ENCODE data around the gene IL17RA.
"Not testable (repeated sequence)": the region's sequence is repeated elsewhere in the genome, so short reads cannot be mapped to it uniquely, and the experiment has no call there.

The IL17RA gene

GRCh38 chr22:17130199-17130598, 45.4 kb downstream of the IL17RA start:
- no peak for DNase-seq

DNA sequence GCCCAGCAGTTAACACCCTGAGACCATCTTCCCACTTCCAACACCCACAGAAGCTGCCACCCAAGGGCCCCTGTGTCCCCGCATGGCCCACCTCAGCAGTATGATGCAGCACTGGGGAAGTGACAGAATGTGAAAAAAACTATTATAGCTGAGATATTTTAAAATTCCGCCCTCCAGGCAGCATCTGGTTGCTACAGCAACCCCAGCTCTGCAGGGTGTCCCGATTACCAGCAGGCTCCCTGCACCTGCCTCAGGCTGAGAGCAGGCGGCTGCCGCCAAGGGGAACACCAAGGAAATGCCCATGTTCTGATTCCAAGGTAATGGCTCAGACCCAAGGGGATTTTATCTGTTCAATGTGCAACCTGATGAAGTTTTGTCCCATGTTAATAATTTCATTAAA, 46.9 kb downstream of the IL17RA start:
- DNase-seq = no peak

GRCh38 chr22:17132112-17132511, 47.3 kb downstream of the IL17RA start:
- no peak for DNase-seq

DNA sequence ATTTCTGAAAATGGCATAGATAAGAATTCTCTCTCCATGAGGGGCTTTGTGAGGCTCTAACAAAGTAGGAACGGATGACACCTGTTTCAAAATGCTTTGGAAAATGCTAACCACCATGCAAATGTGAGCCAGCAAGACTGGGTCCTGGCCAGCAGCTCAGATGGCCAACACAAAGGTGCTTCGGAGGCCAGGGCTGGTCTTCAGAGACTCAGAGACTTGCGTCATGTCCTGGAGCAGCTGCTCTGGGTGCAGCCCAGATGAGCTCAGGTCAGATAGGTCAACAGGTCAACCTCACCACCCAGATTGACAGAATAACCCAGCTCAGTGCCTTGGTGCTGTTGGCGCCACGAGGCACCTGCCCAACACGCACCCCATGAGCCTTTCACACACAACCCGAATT, 48.3 kb downstream of the IL17RA start:
- no peak for DNase-seq

DNA sequence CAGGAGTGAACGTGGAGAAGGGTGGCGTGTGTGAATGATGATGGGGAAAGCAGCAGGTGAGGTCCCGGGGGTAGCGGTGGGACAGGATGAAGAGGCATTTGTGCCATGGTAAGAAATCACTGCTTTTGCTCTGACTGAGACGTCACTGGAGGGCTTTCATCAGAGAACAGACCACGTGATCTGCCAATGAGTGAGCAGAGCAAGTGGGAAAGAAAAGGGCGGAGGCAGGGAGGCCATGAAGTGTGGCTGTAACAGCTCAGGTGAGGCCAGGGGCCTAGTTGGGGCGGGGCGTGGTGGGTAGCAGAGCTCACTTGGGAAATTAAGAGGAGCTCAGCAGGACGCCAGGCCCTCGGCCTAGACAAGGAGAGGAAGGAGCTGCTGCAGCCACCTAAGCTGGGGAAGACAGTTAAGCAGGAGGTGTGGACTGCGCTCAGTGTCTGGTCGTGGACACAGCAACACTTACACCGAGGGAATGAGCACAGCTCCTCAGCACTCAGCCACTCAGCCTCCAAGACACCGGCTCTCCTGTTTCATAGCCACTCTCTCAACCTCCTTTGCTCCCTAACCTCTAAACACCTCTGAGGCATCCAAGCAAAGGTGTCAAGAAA, 50.5 kb downstream of the IL17RA start:
- DNase-seq = no peak

DNA sequence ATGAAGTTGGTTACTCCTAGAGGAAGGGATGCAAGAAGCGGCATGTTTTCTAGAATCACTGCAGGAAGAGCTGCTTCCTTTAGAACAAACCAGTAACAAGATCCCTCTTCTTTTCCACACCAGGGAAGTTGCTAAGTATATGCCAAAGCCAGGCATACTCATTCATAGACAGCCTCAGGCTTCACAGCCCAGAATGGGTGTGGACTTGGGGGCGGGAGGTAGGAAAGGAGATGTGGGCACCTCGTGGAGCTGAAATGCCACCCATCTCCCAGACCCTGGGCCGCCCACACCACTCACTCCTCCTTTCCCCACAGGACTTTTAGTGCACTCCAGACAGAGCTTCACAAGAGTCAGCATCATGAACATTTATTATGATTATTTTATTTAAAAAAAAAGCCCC, 52.4 kb downstream of the IL17RA start:
- DNase-seq = no peak

GRCh38 chr22:17137861-17138425, 53.1 kb downstream of the IL17RA start:
- DNase-seq = no peak

- no peak for DNase-seq
Observed at GRCh38 chr22:17138513-17138912, 53.7 kb downstream of the IL17RA start.

GRCh38 chr22:17140022-17140421, 55.2 kb downstream of the IL17RA start:
- DNase-seq = no peak

DNA sequence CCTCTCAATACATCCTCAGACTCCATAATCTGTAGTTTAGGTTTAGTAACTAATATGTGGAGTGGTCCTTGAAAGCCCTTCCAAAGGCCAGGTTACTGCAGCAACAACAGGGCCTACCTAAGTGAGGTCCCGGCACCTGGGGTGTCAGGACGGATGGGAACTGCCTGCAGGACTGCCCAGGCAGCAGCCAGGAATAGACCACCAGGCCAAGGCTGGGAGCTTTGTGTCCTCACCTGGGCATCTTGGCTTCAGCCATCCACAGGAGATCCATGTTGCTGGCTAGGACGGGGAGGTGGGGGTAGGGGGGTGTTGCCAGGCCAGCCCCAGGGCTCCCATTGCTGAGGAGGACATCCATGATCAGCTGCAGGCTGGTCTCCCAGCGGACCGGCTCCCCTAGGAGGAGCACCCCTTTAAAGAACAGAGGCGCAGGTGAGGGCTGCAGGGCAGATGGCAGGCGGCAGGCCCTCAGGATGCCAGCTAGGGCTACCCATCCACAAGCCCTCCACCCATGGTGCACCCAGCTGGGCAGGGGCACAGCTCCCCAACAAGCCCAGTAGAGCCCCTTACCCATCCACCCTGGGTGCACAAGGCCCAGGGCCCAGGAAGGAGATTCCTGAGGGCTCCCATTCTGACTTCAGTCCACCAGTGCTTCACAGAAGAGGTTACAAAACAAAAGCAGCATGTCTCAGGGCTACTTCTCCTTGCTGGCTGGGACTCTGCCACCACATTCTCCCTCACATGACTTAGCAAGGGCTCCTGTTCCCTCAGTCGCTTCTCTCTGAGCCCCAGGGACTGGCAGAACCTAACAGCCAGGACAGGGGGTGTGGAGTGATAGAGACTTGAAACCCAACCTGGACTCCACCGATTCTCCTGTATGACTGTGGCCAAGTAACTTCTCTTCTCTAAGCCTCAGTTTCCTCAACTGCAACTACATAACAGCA, 56.3 kb downstream of the IL17RA start:
- DNase-seq = no peak

- no peak for DNase-seq
Observed at GRCh38 chr22:17143101-17143500, 58.3 kb downstream of the IL17RA start.

DNA sequence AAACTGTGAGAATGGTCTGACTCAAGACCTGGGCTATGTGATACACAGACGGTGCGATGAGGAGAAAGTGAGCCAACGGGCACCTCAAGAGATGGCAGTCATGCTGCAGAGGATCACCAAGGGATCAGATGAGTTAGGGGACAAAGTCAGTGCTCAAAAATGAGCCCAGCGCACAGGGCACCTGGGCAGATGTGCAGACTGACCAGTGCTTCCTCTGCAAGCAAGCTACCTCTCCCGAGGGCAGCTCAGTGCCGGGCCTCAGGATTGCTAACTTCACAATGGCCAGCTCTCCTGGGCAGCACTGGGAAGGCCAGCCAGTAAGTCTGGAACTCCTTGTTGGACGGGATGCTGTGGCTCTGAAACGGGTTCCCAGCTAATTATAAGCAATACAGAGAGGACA, 59.0 kb downstream of the IL17RA start:
- DNase-seq = no peak

DNA sequence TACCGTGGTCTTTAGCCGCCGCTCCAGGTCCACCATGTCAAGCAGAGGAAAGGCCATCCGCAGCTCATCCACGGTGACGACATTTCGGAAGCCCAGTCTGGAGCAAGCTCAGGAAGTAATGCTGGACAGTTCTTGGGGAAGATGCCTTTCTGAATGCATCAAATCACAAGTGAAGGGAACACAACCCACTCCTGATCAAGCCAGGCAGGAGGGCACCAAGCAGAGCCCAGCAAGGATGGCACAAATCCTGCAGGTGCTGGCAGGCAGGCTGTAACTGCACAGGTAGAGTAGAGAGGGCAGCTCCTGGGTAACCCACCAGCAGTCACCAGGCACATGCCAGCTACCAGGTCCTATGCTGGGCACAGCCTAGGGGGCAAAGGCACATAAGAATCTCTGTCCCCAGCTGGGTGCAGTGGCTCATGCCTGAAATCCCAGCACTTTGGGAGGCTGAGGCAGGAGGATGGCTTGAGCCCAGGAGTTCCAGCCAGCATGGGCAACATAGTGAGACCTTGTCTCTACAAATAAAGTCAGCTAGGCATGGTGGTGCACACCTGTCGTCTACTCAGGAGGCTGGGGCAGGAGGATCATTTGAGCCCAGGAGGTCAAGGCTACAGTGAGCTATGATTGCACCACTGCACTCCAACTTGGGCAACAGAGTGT, 60.4 kb downstream of the IL17RA start:
- DNase-seq = no peak

DNA sequence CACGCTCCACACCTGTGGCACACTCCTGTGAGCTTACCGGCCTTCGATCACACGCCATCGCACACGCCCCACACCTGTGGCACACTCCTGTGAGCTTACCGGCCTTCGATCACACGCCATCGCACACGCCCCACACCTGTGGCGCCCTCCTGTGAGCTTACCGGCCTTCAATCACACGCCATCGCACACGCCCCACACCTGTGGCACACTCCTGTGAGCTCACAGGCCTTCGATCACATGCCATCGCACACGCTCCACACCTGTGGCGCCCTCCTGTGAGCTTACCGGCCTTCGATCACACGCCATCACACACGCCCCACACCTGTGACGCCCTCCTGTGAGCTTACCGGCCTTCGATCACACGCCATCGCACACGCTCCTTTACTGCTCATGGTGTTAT, 62.7 kb downstream of the IL17RA start:
- DNase-seq = not testable (repeated sequence)

DNA sequence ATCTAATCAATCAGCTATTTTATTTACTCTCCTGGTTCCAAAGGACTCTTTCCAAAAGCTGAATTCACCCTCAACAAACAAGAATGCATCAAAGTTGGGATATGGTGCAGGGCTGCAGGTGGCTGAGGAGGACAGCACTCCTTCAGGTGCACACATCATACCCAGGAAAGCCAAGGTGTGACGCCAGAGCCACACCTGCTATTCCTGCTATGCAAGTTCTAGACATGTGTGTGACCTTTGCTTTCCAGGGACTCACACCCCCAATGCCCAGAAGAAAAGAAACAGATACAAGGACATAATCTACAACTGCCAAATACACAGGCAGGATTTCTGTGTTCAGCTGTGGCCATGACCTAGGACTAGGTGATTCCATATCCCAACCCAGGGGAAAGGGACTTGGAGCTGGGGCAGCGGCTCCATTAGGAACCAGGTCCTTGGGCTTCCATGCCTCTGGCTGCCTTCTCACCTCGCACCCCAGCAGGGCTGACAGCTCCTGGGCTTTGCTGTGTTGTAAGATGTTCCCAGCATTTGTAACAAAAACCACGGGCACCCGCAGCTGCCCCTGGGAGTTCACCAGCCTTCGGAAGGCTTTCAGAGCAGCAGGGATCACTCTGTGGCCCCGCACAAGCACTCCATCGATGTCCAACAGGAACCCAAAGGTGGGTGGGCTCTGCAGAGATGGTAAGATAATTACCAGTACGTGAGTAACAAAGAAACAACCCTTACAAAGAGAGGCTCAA, 64.4 kb downstream of the IL17RA start:
- DNase-seq = no peak

GRCh38 chr22:17152340-17152739, 67.5 kb downstream of the IL17RA start:
- DNase-seq = no peak

DNA sequence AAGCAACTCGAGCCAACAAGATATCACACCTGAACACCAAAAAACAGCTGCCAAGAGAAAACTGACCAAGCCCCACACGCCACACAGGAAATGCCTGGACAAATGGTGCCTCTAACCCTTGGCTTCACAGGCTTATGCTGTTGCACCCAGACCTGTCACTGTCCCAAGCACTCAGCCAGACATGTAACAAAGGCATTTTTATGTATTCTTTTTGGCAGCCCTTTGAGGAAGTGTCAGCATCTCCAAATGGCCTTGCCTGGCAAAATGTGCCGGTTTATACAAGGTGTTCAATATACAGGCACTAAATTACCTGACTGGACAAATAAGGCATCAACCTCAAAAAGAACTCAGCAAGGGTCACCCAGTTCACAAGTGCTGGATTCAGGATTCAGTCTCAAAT, 68.2 kb downstream of the IL17RA start:
- DNase-seq = no peak

GRCh38 chr22:17155941-17156340, 71.1 kb downstream of the IL17RA start:
- DNase-seq = no peak

- DNase-seq = no peak
Observed at GRCh38 chr22:17157714-17158113, 72.9 kb downstream of the IL17RA start.

GRCh38 chr22:17158176-17158567, 73.4 kb downstream of the IL17RA start:
- no peak for DNase-seq

DNA sequence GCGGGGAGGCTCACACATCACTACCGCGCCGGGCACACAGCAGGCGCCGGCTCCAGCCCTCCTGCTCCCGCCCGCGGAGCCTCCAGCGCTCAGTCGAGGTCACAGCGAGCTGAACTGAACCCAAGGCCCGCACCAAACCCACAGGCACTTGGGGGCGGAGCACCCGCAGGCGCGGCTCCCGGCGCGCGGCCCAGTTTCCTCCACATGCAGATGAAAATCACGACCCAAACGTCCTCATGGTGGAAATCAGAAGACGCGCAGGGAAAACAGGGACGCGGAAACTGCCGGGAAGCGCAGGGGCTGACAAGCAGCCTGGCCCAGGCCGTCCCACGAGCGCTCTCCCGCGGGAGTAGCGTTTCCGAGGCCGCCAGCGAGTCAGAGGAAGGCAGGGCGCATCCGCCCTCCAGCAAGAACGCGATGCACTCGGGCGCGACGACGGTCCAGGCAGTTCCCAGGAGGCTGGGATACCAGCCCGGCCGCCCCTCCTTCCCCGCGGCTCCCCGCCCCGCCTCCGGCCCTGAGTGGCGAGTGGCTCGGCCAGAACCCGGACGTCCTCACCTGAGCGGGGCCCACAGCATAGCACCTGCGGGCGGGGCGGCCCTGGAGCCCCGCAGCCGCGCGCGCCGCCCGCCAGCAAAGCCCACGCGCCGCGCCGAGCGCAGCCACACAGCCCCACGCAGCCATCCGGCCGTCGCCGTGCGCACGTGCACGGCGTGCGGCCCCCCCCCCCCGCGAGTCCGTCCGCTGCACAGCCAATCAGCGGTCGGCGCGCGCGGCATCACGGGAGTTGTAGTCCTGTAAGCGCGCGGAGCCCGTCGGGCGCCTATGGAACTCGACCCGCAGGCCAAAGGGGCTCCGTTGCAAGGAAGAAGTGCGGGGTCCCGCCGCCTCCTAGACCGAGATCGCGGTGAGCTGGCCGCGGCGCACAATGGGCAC, 74.0 kb downstream of the IL17RA start, which contains the start of gene HDHD5:
HDHD5 (minus strand) TSS at position 710 of the 936 bp plus-strand sequence; CDS start at position 684, 26 bp downstream.
- DNase-seq = peak; percentile 53 to 64

Data from AML-193 (cell line).